K562 (cell line): ENCODE data around the gene MSH3.

Experiments
- BRF1 ChIP-seq: IDR thresholded peaks from 3 replicates; pipeline ENCODE4 v1.6.1; 2011; ENCODE audit warnings: borderline replicate concordance, mild to moderate bottlenecking; ENCODE audit not compliant: insufficient read length; ENCODE audit errors: extremely low read depth
- HNRNPH1 ChIP-seq: fragments of 200-400 bp; formaldehyde crosslinking; optimal IDR thresholded peaks from 2 replicates; pipeline ENCODE3; 2017; ENCODE audit warnings: low read depth, mild to moderate bottlenecking, low read length, moderate library complexity
- NCOA4 ChIP-seq: fragments of 450-650 bp; IDR thresholded peaks from 2 replicates; pipeline ENCODE4 v1.6.1; 2018; ENCODE audit warnings: mild to moderate bottlenecking; ENCODE audit not compliant: partially characterized antibody
- POLR3G ChIP-seq: IDR thresholded peaks from 2 replicates; pipeline ENCODE4 v1.6.1; 2011; ENCODE audit not compliant: insufficient read length, insufficient replicate concordance; ENCODE audit errors: extremely low read depth
- TF ChIP-seq, protein P1 (sequence below): sonication (generic); formaldehyde crosslinking; IDR thresholded peaks from 2 replicates; pipeline ENCODE4 v1.8.1; 2023; ENCODE audit warnings: mild to moderate bottlenecking, missing genetic modification reagents, moderate library complexity

DNA sequence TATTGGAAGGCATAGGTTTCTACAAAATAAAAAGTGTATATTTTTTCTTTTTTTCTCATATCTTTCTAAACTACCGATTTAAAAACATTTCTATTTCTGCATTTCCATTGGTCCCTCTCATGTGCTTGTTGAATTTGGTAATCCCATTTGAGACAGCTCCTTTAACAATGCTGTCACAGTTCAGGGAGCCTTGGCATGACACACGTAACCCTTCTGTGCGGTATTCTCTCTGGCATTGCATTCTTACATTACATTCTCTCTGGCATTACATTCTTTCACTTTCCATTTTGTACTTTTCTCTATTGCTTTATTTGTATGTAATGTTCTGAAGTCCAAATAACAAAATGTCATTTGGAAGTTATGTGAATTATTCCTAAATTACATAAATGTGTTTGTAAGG, 155.0 kb downstream of the MSH3 start:
- no peak for TF ChIP-seq HNRNPH1
- TF ChIP-seq, protein P1, sequence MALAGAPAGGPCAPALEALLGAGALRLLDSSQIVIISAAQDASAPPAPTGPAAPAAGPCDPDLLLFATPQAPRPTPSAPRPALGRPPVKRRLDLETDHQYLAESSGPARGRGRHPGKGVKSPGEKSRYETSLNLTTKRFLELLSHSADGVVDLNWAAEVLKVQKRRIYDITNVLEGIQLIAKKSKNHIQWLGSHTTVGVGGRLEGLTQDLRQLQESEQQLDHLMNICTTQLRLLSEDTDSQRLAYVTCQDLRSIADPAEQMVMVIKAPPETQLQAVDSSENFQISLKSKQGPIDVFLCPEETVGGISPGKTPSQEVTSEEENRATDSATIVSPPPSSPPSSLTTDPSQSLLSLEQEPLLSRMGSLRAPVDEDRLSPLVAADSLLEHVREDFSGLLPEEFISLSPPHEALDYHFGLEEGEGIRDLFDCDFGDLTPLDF, result no peak
- no peak for TF ChIP-seq NCOA4
- TF ChIP-seq BRF1, result no peak
- TF ChIP-seq POLR3G, result no peak
